ENCODE measurements around the gene OR14K1.
A peak's percentile ranks its signal among the peaks of the same experiment; 100 is the strongest.
"Not testable (repeated sequence)": the region's sequence is repeated elsewhere in the genome, so short reads cannot be mapped to it uniquely, and the experiment has no call there.

OR14K1 gene, protein sequence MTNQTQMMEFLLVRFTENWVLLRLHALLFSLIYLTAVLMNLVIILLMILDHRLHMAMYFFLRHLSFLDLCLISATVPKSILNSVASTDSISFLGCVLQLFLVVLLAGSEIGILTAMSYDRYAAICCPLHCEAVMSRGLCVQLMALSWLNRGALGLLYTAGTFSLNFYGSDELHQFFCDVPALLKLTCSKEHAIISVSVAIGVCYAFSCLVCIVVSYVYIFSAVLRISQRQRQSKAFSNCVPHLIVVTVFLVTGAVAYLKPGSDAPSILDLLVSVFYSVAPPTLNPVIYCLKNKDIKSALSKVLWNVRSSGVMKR

DNA sequence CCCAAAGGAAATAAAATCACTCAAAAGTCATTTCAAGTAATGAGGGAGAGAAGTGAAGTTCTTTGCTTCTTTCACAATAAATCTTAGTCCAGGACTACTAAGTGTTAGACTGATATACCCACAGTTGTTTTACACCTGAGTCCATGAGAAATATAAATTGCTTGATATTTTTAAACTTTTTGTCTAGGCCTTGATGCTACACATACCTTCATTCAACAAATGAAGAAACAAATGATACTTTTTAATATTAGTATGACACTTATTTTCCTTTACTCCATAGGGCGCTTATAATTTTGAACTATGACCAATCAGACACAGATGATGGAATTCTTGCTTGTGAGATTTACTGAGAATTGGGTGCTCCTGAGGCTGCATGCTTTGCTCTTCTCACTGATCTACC is at the start of gene OR14K1:
TSS of gene OR14K1 (plus strand) at position 301 of the 400 bp plus-strand sequence. CDS start at position 301, 0 bp downstream.
- Mint-ChIP-seq H3K9me3 (no peaks in the 10 kb centered on the region), H3K27ac (no peak within 1 kb of the TSS), H3K4me1 (no peaks in the 10 kb centered on the region), H3K36me3 (no peaks in the 10 kb centered on the region), H3K4me3 (no peak within 1 kb of the TSS)
- DNase-seq (ENCODE audit: low spot score in 2 of 2) (no peak), ATAC-seq (no peak)

- H3K9me3 Mint-ChIP-seq: peaks cover 2% of the 10 kb centered on the region
- H3K4me1 Mint-ChIP-seq: no peaks in the 10 kb centered on the region
- DNase-seq (ENCODE audit: low spot score in 2 of 2) (no peak), ATAC-seq (no peak)
- H3K36me3 Mint-ChIP-seq: no peaks in the 10 kb centered on the region
- H3K27ac Mint-ChIP-seq: no peak overlapping the region
- no peak overlapping the region for H3K4me3 Mint-ChIP-seq
Measured at GRCh38 chr1:247701338-247701737, 37.1 kb upstream of the OR14K1 start.

GRCh38 chr1:247710681-247711080 is 27.7 kb upstream of the OR14K1 start:
- H3K36me3 Mint-ChIP-seq; H3K4me1 Mint-ChIP-seq; H3K27ac Mint-ChIP-seq; H3K9me3 Mint-ChIP-seq; DNase-seq (ENCODE audit: low spot score in 2 of 2); H3K4me3 Mint-ChIP-seq; ATAC-seq: not testable (repeated sequence)

DNA sequence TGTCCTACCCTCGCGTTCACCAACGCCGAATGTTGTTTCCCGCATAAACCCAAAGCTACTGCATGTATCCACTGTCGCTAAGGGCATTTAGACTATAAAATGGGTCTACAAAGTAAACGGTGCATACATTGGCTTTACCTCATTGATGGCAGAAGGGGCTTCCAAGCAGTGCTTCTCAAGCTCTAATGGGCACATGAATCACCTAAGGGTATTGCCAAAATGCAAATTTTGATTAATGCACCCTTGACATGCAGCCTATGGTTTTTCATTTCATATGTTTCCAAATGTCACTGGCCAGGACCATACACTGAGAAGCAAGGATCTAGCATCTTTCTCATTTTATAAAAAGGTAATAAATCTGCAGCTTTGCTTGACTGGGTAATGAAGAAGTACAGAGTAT is 24.7 kb upstream of the OR14K1 start:
- Mint-ChIP-seq H3K36me3 (no peaks in the 10 kb centered on the region), H3K4me1 (no peaks in the 10 kb centered on the region)

GRCh38 chr1:247716546-247716945 is 21.9 kb upstream of the OR14K1 start, which contains the start of gene OR6F1:
TSS of gene OR6F1 (minus strand) at chr1:247716646. CDS start at chr1:247712755, 3,891 bp downstream.
- Mint-ChIP-seq H3K9me3 (no peaks in the 10 kb centered on the region), H3K36me3 (no peaks in the 10 kb centered on the region), H3K4me3 (no peak within 1 kb of the TSS), H3K4me1 (no peaks in the 10 kb centered on the region), H3K27ac (no peak within 1 kb of the TSS)
- no peak for DNase-seq (ENCODE audit: low spot score in 2 of 2)
- no peak for ATAC-seq

More for the DNA sequence above, 24.7 kb upstream of the OR14K1 start:
- DNase-seq (ENCODE audit: low spot score in 2 of 2) (no peak), ATAC-seq (no peak)
- no peak overlapping the region for H3K27ac Mint-ChIP-seq
- H3K4me3 Mint-ChIP-seq: no peak overlapping the region
- no peaks in the 10 kb centered on the region for H3K9me3 Mint-ChIP-seq

GRCh38 chr1:247721222-247721621 is 17.2 kb upstream of the OR14K1 start:
- H3K36me3 Mint-ChIP-seq: no peaks in the 10 kb centered on the region
- no peak overlapping the region for H3K4me3 Mint-ChIP-seq
- no peaks in the 10 kb centered on the region for H3K4me1 Mint-ChIP-seq
- no peak for DNase-seq (ENCODE audit: low spot score in 2 of 2)
- H3K27ac Mint-ChIP-seq: no peak overlapping the region
- peaks cover 7% of the 10 kb centered on the region for H3K9me3 Mint-ChIP-seq
- ATAC-seq: no peak

- ATAC-seq (no peak), DNase-seq (ENCODE audit: low spot score in 2 of 2) (no peak)
- no peaks in the 10 kb centered on the region for H3K36me3 Mint-ChIP-seq
- H3K9me3 Mint-ChIP-seq: no peaks in the 10 kb centered on the region
- no peak overlapping the region for H3K4me3 Mint-ChIP-seq
- no peak overlapping the region for H3K27ac Mint-ChIP-seq
- no peaks in the 10 kb centered on the region for H3K4me1 Mint-ChIP-seq
Measured at GRCh38 chr1:247740721-247741120, 2.3 kb downstream of the OR14K1 start.

DNA sequence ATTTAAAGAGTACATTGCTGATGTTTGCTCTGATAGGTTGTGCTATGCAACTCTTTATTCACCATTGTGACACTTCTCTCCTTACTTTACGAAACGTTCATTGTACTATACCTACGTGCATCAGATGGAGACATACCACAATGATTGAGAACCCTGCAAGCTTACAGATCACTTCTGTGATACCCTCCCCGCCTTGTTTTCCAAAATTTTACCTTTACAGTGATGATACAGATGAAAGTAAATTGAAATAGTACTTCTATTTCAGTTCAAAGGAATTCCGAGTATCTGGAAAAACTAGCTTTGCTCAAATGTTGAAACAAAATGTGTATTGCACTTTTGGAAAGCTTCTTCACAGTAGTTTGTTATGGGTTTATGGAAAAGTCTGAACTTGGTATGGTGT is 3.3 kb downstream of the OR14K1 start:
- no peak for DNase-seq (ENCODE audit: low spot score in 2 of 2)
- Mint-ChIP-seq H3K27ac (no peak overlapping the region), H3K4me3 (no peak overlapping the region), H3K4me1 (no peaks in the 10 kb centered on the region), H3K9me3 (no peaks in the 10 kb centered on the region), H3K36me3 (no peaks in the 10 kb centered on the region)
- ATAC-seq: no peak

- H3K27ac Mint-ChIP-seq; DNase-seq (ENCODE audit: low spot score in 2 of 2); H3K36me3 Mint-ChIP-seq; H3K4me3 Mint-ChIP-seq; ATAC-seq; H3K4me1 Mint-ChIP-seq; H3K9me3 Mint-ChIP-seq: not testable (repeated sequence)
Measured at GRCh38 chr1:247742215-247742760, 3.9 kb downstream of the OR14K1 start.

GRCh38 chr1:247746391-247746935 is 8.0 kb downstream of the OR14K1 start:
- peaks cover 7% of the 10 kb centered on the region for H3K9me3 Mint-ChIP-seq
- H3K4me1 Mint-ChIP-seq: no peaks in the 10 kb centered on the region
- no peak for DNase-seq (ENCODE audit: low spot score in 2 of 2)
- H3K27ac Mint-ChIP-seq: no peak overlapping the region
- no peak overlapping the region for H3K4me3 Mint-ChIP-seq
- H3K36me3 Mint-ChIP-seq: no peaks in the 10 kb centered on the region
- ATAC-seq: no peak

DNA sequence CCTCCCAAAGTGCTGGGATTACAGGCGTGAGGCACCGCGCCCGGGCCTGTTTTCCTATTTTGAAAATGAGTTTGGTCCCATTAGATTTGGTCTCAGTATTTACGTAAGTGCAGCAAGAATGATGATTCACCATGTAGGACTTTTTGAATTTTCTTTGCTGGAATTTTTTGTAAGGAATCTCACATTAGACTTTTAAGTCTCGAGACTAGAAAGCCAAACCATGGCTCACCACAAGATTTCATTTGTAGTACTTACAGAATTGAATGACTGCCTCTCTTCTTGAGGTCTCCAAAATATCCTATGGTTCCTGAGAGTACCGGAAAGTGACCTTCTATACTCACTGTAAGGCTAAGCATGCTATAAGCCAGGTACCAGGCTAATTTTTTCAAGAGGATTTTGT is 9.2 kb downstream of the OR14K1 start:
- no peak overlapping the region for H3K27ac Mint-ChIP-seq
- no peaks in the 10 kb centered on the region for H3K4me1 Mint-ChIP-seq
- H3K9me3 Mint-ChIP-seq: peaks cover 7% of the 10 kb centered on the region
- H3K36me3 Mint-ChIP-seq: no peaks in the 10 kb centered on the region
- no peak for DNase-seq (ENCODE audit: low spot score in 2 of 2)
- ATAC-seq: no peak
- H3K4me3 Mint-ChIP-seq: no peak overlapping the region

DNA sequence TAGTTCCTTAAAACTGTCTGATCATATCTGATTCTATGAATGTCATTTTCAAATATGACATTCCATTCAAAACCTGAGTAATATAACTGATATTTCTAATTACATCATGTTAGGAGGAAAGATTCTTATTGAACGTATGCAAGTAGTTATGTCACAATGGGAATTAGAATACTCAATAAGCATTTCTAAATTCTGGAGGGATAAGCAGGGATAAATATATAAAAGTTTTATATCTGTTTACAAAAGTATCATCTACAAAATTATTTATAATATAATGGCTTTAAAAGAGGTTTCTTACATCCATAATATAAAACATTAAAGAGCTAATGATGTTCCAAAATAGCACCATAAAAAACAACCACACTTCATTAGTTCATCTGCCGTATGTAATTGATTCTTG is 9.6 kb downstream of the OR14K1 start, which contains the start of gene OR14A2:
TSS of gene OR14A2 (minus strand) at position 101 of the 400 bp plus-strand sequence.
- peaks cover 7% of the 10 kb centered on the region for H3K9me3 Mint-ChIP-seq
- no peaks in the 10 kb centered on the region for H3K4me1 Mint-ChIP-seq
- H3K36me3 Mint-ChIP-seq: no peaks in the 10 kb centered on the region
- no peak within 1 kb of the TSS for H3K27ac Mint-ChIP-seq
- ATAC-seq (no peak), DNase-seq (ENCODE audit: low spot score in 2 of 2) (no peak)
- no peak within 1 kb of the TSS for H3K4me3 Mint-ChIP-seq

DNA sequence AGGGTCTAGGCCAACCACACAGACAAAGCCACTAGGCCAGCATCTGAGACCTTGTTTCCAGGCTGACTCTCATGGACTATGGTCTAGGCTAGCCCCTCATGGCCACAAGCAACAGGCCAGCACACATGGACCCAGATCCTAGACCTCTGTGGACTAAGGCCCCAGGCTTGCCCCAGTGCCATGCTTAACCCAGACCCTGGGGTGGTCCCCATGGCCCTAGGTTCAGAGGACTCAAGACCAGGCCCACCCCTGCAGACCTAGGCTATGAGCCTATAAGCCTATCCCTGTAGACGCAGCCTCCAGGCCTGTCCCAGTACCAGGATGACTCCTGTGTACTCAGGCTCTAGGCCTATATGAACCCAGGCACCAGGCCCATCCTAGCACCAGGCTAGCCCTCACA is 11.5 kb downstream of the OR14K1 start:
- ATAC-seq: peak; percentile 40
- Mint-ChIP-seq H3K27ac (no peak overlapping the region), H3K4me1 (no peaks in the 10 kb centered on the region), H3K4me3 (no peak overlapping the region), H3K36me3 (no peaks in the 10 kb centered on the region), H3K9me3 (peaks cover 8% of the 10 kb centered on the region)
- no peak for DNase-seq (ENCODE audit: low spot score in 2 of 2)

DNA sequence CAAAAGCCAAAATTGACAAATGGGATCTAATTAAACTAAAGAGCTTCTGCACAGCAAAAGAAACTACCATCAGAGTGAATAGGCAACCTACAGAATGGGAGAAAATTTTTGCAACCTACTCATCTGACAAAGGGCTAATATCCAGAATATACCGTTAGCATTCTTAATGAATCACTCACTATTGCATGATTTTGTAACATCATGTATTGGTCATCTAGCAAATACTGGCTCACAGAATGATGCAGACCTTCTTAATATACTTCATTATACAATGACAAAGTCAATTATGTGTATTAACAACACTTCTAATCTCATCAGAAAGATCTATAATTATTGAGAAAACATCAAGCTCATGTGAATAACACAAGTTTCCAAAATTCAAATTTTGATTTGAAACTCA is 15.9 kb downstream of the OR14K1 start:
- not testable (repeated sequence) for H3K36me3 Mint-ChIP-seq; H3K4me1 Mint-ChIP-seq; H3K4me3 Mint-ChIP-seq; ATAC-seq; H3K27ac Mint-ChIP-seq; DNase-seq (ENCODE audit: low spot score in 2 of 2)
- peaks cover 16% of the 10 kb centered on the region for H3K9me3 Mint-ChIP-seq

DNA sequence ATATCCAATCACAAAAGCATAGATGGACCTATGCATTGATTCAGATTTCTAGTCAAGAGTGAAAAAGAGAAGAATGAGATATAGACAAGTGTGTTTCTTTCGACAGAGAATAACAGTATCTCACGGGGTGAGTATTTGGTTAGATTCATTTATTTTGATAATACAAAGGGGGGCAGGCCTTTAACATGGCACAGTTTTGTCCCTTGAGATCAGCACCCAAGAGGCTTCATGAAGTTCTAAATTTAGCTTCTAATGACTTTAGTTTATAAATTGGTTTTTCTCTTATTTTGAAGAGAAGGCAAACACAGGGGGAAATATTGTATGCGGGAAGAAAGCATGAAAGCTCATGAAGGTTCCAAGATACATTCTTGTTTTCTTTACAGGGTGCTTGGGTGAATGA is 22.0 kb downstream of the OR14K1 start, which contains the start of gene OR1C1:
TSS of gene OR1C1 (minus strand) at position 101 of the 400 bp plus-strand sequence. CDS start 2,150 bp downstream, outside the sequence.
- Mint-ChIP-seq H3K9me3 (peaks cover 8% of the 10 kb centered on the region), H3K27ac (no peak within 1 kb of the TSS), H3K4me1 (no peaks in the 10 kb centered on the region), H3K4me3 (no peak within 1 kb of the TSS), H3K36me3 (no peaks in the 10 kb centered on the region)
- ATAC-seq: no peak
- no peak for DNase-seq (ENCODE audit: low spot score in 2 of 2)

DNA sequence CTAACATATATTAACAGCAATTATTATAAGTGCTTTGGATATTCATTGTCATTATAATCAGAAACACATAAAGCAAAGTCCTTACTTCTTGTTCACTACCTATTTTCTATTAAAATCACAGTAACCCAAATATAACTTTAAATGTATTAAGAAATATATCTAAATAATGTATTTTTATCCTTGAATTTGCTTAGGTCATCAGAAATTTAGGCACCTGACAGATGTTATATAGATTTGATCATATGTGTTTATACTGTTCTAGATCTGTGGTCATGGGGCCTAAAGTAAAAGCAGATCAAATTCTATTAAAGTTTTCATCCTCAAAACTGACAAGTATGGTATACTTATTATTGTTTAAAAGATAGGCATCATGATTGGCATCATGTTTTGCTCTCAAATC is 31.2 kb downstream of the OR14K1 start:
- Mint-ChIP-seq H3K9me3 (peaks cover 4% of the 10 kb centered on the region), H3K27ac (no peak overlapping the region), H3K4me1 (no peaks in the 10 kb centered on the region), H3K36me3 (no peaks in the 10 kb centered on the region), H3K4me3 (no peak overlapping the region)
- no peak for ATAC-seq
- no peak for DNase-seq (ENCODE audit: low spot score in 2 of 2)

Data from stimulated activated effector memory CD8-positive, alpha-beta T cell treated with anti-CD3 and anti-CD28 coated beads, Interleukin-12 subunit alpha, Interleukin-12 subunit beta, amount 100 ng/mL, for 72 hours (primary cell).